HG03442 (cell line): Measurements from ENCODE around the gene TFPI2.
A peak's percentile ranks its signal among the peaks of the same experiment; 100 is the strongest.

Experiments used
- ATAC-seq: cut with Tn5 transposase; IDR thresholded peaks from one replicate; pipeline ENCODE4 v1.9.1; 2021; ENCODE audit warnings: mild to moderate bottlenecking, moderate library complexity; ENCODE audit not compliant: unreplicated experiment

TFPI2 gene

GRCh38 chr7:93910076-93910994, 19.8 kb upstream of the TFPI2 start:
- ATAC-seq = no peak

GRCh38 chr7:93906267-93906666, 15.7 kb upstream of the TFPI2 start, which contains the start of gene GNGT1:
Gene GNGT1 (plus strand): TSS chr7:93906567. CDS start chr7:93906747, 180 bp downstream.
- ATAC-seq = no peak

GRCh38 chr7:93902777-93903423, 12.3 kb upstream of the TFPI2 start:
- ATAC-seq = no peak

GRCh38 chr7:93897680-93898079, 7.1 kb upstream of the TFPI2 start:
- no peak for ATAC-seq

GRCh38 chr7:93895859-93896600, 5.5 kb upstream of the TFPI2 start:
- no peak for ATAC-seq

GRCh38 chr7:93894966-93895640, 4.5 kb upstream of the TFPI2 start:
- no peak for ATAC-seq

GRCh38 chr7:93894426-93894825, 3.9 kb upstream of the TFPI2 start:
- no peak for ATAC-seq

- peak; percentile 62 for ATAC-seq
Measured at GRCh38 chr7:93890041-93890463, 501 bp downstream of the TFPI2 start.

- ATAC-seq = no peak
Measured at GRCh38 chr7:93889261-93889660, 1.3 kb downstream of the TFPI2 start.

GRCh38 chr7:93884541-93884940, 6.0 kb downstream of the TFPI2 start:
- ATAC-seq = no peak

- no peak for ATAC-seq
Measured at GRCh38 chr7:93883917-93884345, 6.6 kb downstream of the TFPI2 start.

- ATAC-seq = no peak
Measured at GRCh38 chr7:93883078-93883916, 7.3 kb downstream of the TFPI2 start.

- no peak for ATAC-seq
Measured at GRCh38 chr7:93882468-93882867, 8.1 kb downstream of the TFPI2 start.

GRCh38 chr7:93879356-93879755, 11.2 kb downstream of the TFPI2 start:
- no peak for ATAC-seq

- ATAC-seq = no peak
Measured at GRCh38 chr7:93877742-93878141, 12.8 kb downstream of the TFPI2 start.

- no peak for ATAC-seq
Measured at GRCh38 chr7:93873998-93874574, 16.5 kb downstream of the TFPI2 start.

- no peak for ATAC-seq
Measured at GRCh38 chr7:93866886-93867285, 23.7 kb downstream of the TFPI2 start.

GRCh38 chr7:93862651-93863050, 27.9 kb downstream of the TFPI2 start:
- ATAC-seq = no peak

GRCh38 chr7:93861325-93861949, 29.1 kb downstream of the TFPI2 start:
- no peak for ATAC-seq
